PC-9 (cell line): Measurements from ENCODE around the gene NELL2. TPM values are rescaled to one million over a fixed set of nuclear protein-coding genes. Genes with fewer than 3 reads are reported as not detected.
A peak's percentile ranks its signal among the peaks of the same experiment; 100 is the strongest.

Experiments used
- BruUV-seq: library from RNA; stranded (reverse); fragments of 400-500 nt; replicated peaks from 2 replicates; lab custom pipeline; 2021; lab: Mats Ljungman, UMichigan
- CTCF ChIA-PET: fragments of 300-600 bp; sonication (Branson Sonifier 250); formaldehyde crosslinking; loops from one replicate; lab custom pipeline; 2022; ENCODE audit warnings: antibody characterized with exemption; lab: Charles Lee
- POLR2A ChIA-PET: fragments of 300-600 bp; sonication (Branson Sonifier 250); formaldehyde crosslinking; loops from one replicate; lab custom pipeline; 2022; ENCODE audit warnings: antibody characterized with exemption; ENCODE audit not compliant: unreplicated experiment; lab: Charles Lee
- DNase-seq, 2 experiments: peaks; one replicate each; pipeline versions ENCODE4 v3.0.0 to v3.0.0-alpha.2; 2015 to 2022; ENCODE audit warnings: mixed read lengths in 1 of 2
- H2AFZ ChIP-seq: fragments of 200-600 bp; sonication (generic); 2 replicates; pipeline ENCODE4 v1.8.1; 2017; ENCODE audit warnings: antibody characterized with exemption
- H3F3A ChIP-seq: fragments of 200-600 bp; sonication (generic); 2 replicates; pipeline ENCODE4 v1.8.1; 2017; ENCODE audit warnings: antibody characterized with exemption, mild to moderate bottlenecking, low read depth; ENCODE audit not compliant: insufficient read depth
- H3K27ac ChIP-seq: fragments of 200-600 bp; sonication (generic); 2 replicates; pipeline ENCODE4 v1.6.1; 2016; ENCODE audit warnings: mixed run types
- H3K27me3 ChIP-seq: fragments of 200-600 bp; sonication (generic); 2 replicates; pipeline ENCODE4 v1.6.1; 2016; ENCODE audit warnings: low read depth, mixed run types; ENCODE audit not compliant: insufficient read depth
- H3K36me3 ChIP-seq: fragments of 200-600 bp; sonication (generic); 2 replicates; pipeline ENCODE4 v1.6.1; 2016; ENCODE audit warnings: low read depth, mixed run types
- H3K4me1 ChIP-seq: fragments of 200-600 bp; sonication (generic); replicated peaks from 2 replicates; pipeline ENCODE4 v1.6.1; 2016; ENCODE audit warnings: mixed run types; ENCODE audit not compliant: insufficient read depth
- H3K4me2 ChIP-seq: fragments of 200-600 bp; sonication (generic); 2 replicates; pipeline ENCODE4 v1.6.1; 2017; ENCODE audit warnings: mixed run types
- H3K4me3 ChIP-seq: fragments of 200-600 bp; sonication (generic); 2 replicates; pipeline ENCODE4 v1.6.1; 2016; ENCODE audit warnings: mixed run types
- H3K79me2 ChIP-seq: fragments of 200-600 bp; sonication (generic); 2 replicates; pipeline ENCODE4 v1.6.1; 2017; ENCODE audit warnings: low read depth, mixed run types
- H3K9me2 ChIP-seq: fragments of 200-600 bp; sonication (generic); 2 replicates; pipeline ENCODE4 v1.8.1; 2017; ENCODE audit warnings: mild to moderate bottlenecking; ENCODE audit not compliant: insufficient read depth
- H3K9me3 ChIP-seq: fragments of 200-600 bp; sonication (generic); 2 replicates; pipeline ENCODE4 v1.8.1; 2016; ENCODE audit warnings: low read depth; ENCODE audit not compliant: insufficient read depth
- H4K20me1 ChIP-seq: fragments of 200-600 bp; sonication (generic); 2 replicates; pipeline ENCODE4 v1.8.1; 2017; ENCODE audit not compliant: insufficient read depth
- CTCF ChIP-seq: fragments of 200-600 bp; sonication (generic); conservative IDR thresholded peaks from 2 replicates; pipeline ENCODE4 v1.6.1; 2017; ENCODE audit warnings: mixed run types, antibody characterized with exemption, mild to moderate bottlenecking, moderate library complexity
- EZH2 ChIP-seq: fragments of 200-600 bp; sonication (generic); IDR thresholded peaks from 2 replicates; pipeline ENCODE4 v1.8.0; 2017; ENCODE audit warnings: antibody characterized with exemption, low read depth
- intact Hi-C: fragments of 100-400 bp; cut with micrococcal nuclease; formaldehyde crosslinking; loops from one replicate; pipeline ENCODE4 v1.10.0; 2022; ENCODE audit not compliant: unreplicated experiment
- total RNA-seq: library from RNA; stranded (reverse); gene quantifications from 2 replicates; pipeline ENCODE4 v1.2.3, GENCODE V29; 2021

Gene NELL2
- total RNA-seq, 1 experiment from 2014 or later: 0.61 TPM

DNA sequence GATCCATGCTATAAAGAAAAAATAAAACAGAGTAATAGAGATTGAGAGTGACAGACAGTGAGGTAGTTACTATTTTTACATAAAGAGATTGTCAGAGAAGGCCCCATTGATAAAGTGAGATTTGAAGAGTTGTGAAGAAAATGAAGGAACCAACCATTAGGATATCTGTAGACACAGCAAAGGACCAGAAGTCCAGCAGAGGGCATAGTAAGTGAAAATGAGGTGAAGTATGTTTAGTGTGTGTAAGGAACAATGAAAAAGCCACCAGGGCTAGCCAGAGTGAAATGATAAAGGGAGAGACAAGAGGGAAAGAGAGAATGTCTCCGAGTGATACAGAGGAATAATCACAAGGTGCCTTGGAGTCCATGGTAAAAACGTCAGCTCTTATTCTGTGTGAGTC is 411.0 kb downstream of the NELL2 start:
- H3F3A ChIP-seq: no peaks in the 10 kb centered on the region
- H3K9me3 ChIP-seq: no peaks in the 10 kb centered on the region

DNA sequence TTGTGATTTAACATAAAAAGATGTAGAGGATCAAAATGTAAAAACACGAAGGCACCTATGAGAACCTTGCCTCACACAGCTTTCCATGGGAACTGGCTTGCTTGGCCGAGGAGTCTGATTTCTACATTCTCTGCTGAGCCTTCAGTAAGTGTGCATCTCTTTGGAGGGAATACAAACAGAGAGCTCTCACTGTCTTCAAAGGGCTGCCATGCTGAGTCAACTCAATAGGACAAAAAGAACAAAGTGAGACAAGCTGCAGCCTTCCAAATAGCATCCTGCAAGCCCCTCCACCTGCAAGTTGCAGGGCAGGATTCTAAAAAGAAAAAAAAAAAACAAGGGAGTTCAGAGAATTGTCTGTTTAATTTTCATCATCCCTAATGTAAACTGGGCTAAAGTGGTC is 411.9 kb downstream of the NELL2 start:
- POLR2A ChIA-PET: no interaction called here
- no peak for DNase-seq
- H3K4me3 ChIP-seq: no peak overlapping the region
- no peaks in the 10 kb centered on the region for H3K36me3 ChIP-seq
- H3K4me2 ChIP-seq: no peak overlapping the region
- no TSS peak for BruUV-seq
- H3K79me2 ChIP-seq: no peaks in the 10 kb centered on the region
- CTCF ChIA-PET: no interaction called here
- H3K27me3 ChIP-seq: no peaks in the 10 kb centered on the region
- H3K27ac ChIP-seq: no peak overlapping the region
- no peaks in the 10 kb centered on the region for H3K9me3 ChIP-seq
- H3F3A ChIP-seq: no peaks in the 10 kb centered on the region
- no peaks in the 10 kb centered on the region for H4K20me1 ChIP-seq
- no peak overlapping the region for H2AFZ ChIP-seq
- intact Hi-C loops: no loop called here
- H3K9me2 ChIP-seq: no peaks in the 10 kb centered on the region
- TF ChIP-seq EZH2 (no peak), CTCF (no peak)
- no peaks in the 10 kb centered on the region for H3K4me1 ChIP-seq

More for the DNA sequence above, 411.0 kb downstream of the NELL2 start:
- H3K4me1 ChIP-seq: no peaks in the 10 kb centered on the region
- intact Hi-C loops: loop anchor here (5.0 kb wide), 1 partner anchor 508 kb away; no protein-coding TSS in a partner anchor
- H3K4me3 ChIP-seq: no peak overlapping the region
- no peaks in the 10 kb centered on the region for H4K20me1 ChIP-seq
- no peak overlapping the region for H3K4me2 ChIP-seq
- H3K27me3 ChIP-seq: no peaks in the 10 kb centered on the region
- no peaks in the 10 kb centered on the region for H3K9me2 ChIP-seq
- H3K36me3 ChIP-seq: no peaks in the 10 kb centered on the region
- DNase-seq: no peak
- no peaks in the 10 kb centered on the region for H3K79me2 ChIP-seq
- peak; percentile 9; the same call in 1 of the 2 replicates for TF ChIP-seq CTCF
- TF ChIP-seq EZH2: no peak
- no peak overlapping the region for H2AFZ ChIP-seq
- ChIA-PET POLR2A (no interaction called here), CTCF (no interaction called here)
- no peak overlapping the region for H3K27ac ChIP-seq
- no TSS peak for BruUV-seq

DNA sequence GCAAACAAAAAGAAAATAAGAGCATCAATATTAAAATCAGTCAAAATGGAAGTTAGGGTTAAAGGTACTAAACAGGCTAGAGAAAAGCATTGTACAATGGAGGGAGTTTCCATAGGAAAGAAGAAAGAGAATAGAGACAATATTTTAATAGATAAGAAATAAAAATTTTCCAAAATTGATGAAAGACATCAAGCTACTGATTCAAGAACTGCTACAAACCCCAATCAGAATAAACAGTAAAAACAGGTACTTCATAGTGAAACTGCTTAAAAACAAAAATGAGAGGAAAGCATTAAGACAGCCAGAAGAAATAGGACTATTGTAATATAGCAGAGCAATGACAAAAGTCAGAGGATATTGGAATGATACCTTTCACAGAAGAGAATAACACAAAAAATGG is 413.4 kb downstream of the NELL2 start:
- BruUV-seq: no TSS peak
- TF ChIP-seq CTCF (no peak), EZH2 (no peak)
- H3K4me1 ChIP-seq: no peaks in the 10 kb centered on the region
- no peaks in the 10 kb centered on the region for H3F3A ChIP-seq
- POLR2A ChIA-PET: no interaction called here
- no peaks in the 10 kb centered on the region for H3K9me2 ChIP-seq
- H3K36me3 ChIP-seq: no peaks in the 10 kb centered on the region
- H3K4me3 ChIP-seq: no peak overlapping the region
- H3K27ac ChIP-seq: no peak overlapping the region
- no peak overlapping the region for H3K4me2 ChIP-seq
- CTCF ChIA-PET: no interaction called here
- no peak for DNase-seq
- intact Hi-C loops: no loop called here
- no peaks in the 10 kb centered on the region for H3K9me3 ChIP-seq
- H3K79me2 ChIP-seq: no peaks in the 10 kb centered on the region
- no peak overlapping the region for H2AFZ ChIP-seq
- H3K27me3 ChIP-seq: no peaks in the 10 kb centered on the region
- no peaks in the 10 kb centered on the region for H4K20me1 ChIP-seq
